ENCODE data around the gene SLC9A1. TPM values are rescaled to one million over a fixed set of nuclear protein-coding genes. Genes with fewer than 3 reads are reported as not detected.

Gene SLC9A1
- polyA plus RNA-seq, 3 donors, result 4.5 to 14.2 (median 4.6) TPM

GRCh38 chr1:27149084-27149761 is 5.7 kb downstream of the SLC9A1 start:
- Mint-ChIP-seq H3K27me3 (ENCODE audit: low read depth in 3 of 3) (peaks cover 0 to 2% (median 0%) of the 10 kb centered on the region in 3 donors), H3K4me3 (peak overlapping the region in 1 of 2 donors; percentile 6), H3K27ac (peak overlapping the region; percentile 35 to 76 (median 59)), H3K36me3 (peaks cover 39 to 61% of the 10 kb centered on the region in 2 donors), H3K4me1 (peaks cover 56% of the 10 kb centered on the region), H3K9me3 (peaks cover 0 to 4% (median 3%) of the 10 kb centered on the region in 7 donors)
- Histone ChIP-seq H3K79me2 (ENCODE audit: insufficient read depth, low read length) (peaks cover 98% of the 10 kb centered on the region), H3K9ac (ENCODE audit: insufficient read depth, low read length, poor library complexity, severe bottlenecking) (no peak overlapping the region), H3K9me3 (replicated peaks in 1 of 2; ENCODE audit: control insufficient read depth in 1 of 2, insufficient read depth in 1 of 2, low read length in 2 of 2) (no peaks in the 10 kb centered on the region), H3K4me3 (replicated peaks in 1 of 3; ENCODE audit: low read depth in 2 of 3, low read length in 3 of 3) (peak overlapping the region in 1 of 3 experiments; percentile 2), H3K4me2 (replicated peaks; ENCODE audit: extremely low read depth, low read length, poor library complexity, severe bottlenecking) (peak overlapping the region; percentile 11), H3K27me3 (ENCODE audit: control insufficient read depth in 2 of 2, insufficient read depth in 2 of 2, low read length in 2 of 2) (no peaks in the 10 kb centered on the region), H4K20me1 (ENCODE audit: insufficient read depth, low read length) (peaks cover 76% of the 10 kb centered on the region), H3K4me1 (ENCODE audit: control insufficient read depth in 1 of 2, insufficient read depth in 2 of 2, low read length in 2 of 2) (peaks cover 42 to 53% of the 10 kb centered on the region in 2 donors), H3K36me3 (replicated peaks in 1 of 2; ENCODE audit: control insufficient read depth in 1 of 2, insufficient read depth in 2 of 2, low read length in 2 of 2) (peaks cover 8 to 34% of the 10 kb centered on the region in 2 donors), H2AFZ (ENCODE audit: insufficient read depth, low read depth, low read length, poor library complexity, severe bottlenecking) (no peak overlapping the region), H3K27ac (ENCODE audit: low read depth in 1 of 2, low read length in 2 of 2) (peak overlapping the region; percentile 10 to 50)
- TF ChIP-seq CTCF (IDR thresholded peaks at IDR 0.05), result no peak
- intact Hi-C loops (cut with micrococcal nuclease), result no loop called here
- 52% methylated on average over 6 of the region's 8 CpGs for WGBS (ENCODE audit: insufficient coverage)
- no peak for DNase-seq

GRCh38 chr1:27148591-27148990 is 6.3 kb downstream of the SLC9A1 start:
- H3K9me3 ChIP-seq (replicated peaks in 1 of 2; ENCODE audit: control insufficient read depth in 1 of 2, insufficient read depth in 1 of 2, low read length in 2 of 2), result no peaks in the 10 kb centered on the region
- no peaks in the 10 kb centered on the region for H3K27me3 ChIP-seq (ENCODE audit: control insufficient read depth in 2 of 2, insufficient read depth in 2 of 2, low read length in 2 of 2)
- no peak for TF ChIP-seq CTCF (IDR thresholded peaks at IDR 0.05)
- WGBS (ENCODE audit: insufficient coverage), result 90% methylated on average over 2 of the region's 2 CpGs
- intact Hi-C loops (cut with micrococcal nuclease), result no loop called here
- H3K36me3 ChIP-seq (replicated peaks in 1 of 2; ENCODE audit: control insufficient read depth in 1 of 2, insufficient read depth in 2 of 2, low read length in 2 of 2), result peaks cover 8 to 38% of the 10 kb centered on the region in 2 donors
- H3K27ac ChIP-seq (ENCODE audit: low read depth in 1 of 2, low read length in 2 of 2), result no peak overlapping the region
- Mint-ChIP-seq H3K4me3 (no peak overlapping the region), H3K27me3 (ENCODE audit: low read depth in 3 of 3) (peaks cover 0 to under 1% (median 0%) of the 10 kb centered on the region in 3 donors), H3K9me3 (peaks cover 0 to 4% (median 3%) of the 10 kb centered on the region in 7 donors), H3K27ac (peak overlapping the region in 4 of 7 donors; percentile 16 to 62 (median 44)), H3K4me1 (peaks cover 51% of the 10 kb centered on the region), H3K36me3 (peaks cover 40 to 63% of the 10 kb centered on the region in 2 donors)
- H4K20me1 ChIP-seq (ENCODE audit: insufficient read depth, low read length), result peaks cover 77% of the 10 kb centered on the region
- H3K4me3 ChIP-seq (replicated peaks in 1 of 3; ENCODE audit: low read depth in 2 of 3, low read length in 3 of 3), result no peak overlapping the region
- H2AFZ ChIP-seq (ENCODE audit: insufficient read depth, low read depth, low read length, poor library complexity, severe bottlenecking), result no peak overlapping the region
- H3K4me1 ChIP-seq (ENCODE audit: control insufficient read depth in 1 of 2, insufficient read depth in 2 of 2, low read length in 2 of 2), result peaks cover 36 to 47% of the 10 kb centered on the region in 2 donors
- H3K79me2 ChIP-seq (ENCODE audit: insufficient read depth, low read length), result peaks cover 97% of the 10 kb centered on the region
- no peak overlapping the region for H3K9ac ChIP-seq (ENCODE audit: insufficient read depth, low read length, poor library complexity, severe bottlenecking)
- no peak for DNase-seq
- no peak overlapping the region for H3K4me2 ChIP-seq (replicated peaks; ENCODE audit: extremely low read depth, low read length, poor library complexity, severe bottlenecking)
